ENCODE results near the gene C1orf210. TPM values are rescaled to one million over a fixed set of nuclear protein-coding genes. Genes with fewer than 3 reads are reported as not detected.

The C1orf210 gene
- total and polyA plus RNA-seq, 2 of the 4 experiments (the other 2 are of a cell fraction), result not detected

DNA sequence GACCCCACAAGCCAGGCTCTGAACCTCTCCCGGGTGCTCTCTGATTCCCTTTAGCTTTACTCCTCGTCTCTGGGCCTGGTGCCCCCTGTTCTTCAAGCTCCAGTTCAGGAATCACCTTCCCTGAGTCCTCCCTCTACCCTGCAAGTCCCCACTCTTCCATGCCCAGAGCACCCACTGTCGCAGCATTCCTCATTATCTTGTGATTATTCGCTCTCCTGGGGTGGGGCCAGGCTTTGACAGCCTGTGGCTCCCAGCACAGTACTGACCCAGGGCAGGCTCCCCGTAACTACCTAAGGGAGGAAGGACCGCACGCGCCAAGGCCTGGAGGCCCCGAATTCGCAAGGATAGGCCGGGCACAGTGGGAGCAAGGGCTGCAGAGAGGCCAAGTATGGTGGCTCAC lies 734 bp upstream of the C1orf210 start:
- no peak overlapping the region for H2BK15ac ChIP-seq (ENCODE audit: low read depth, low read length)
- H4K91ac ChIP-seq (ENCODE audit: insufficient read depth, low read depth, low read length), result no peak overlapping the region
- no peak overlapping the region for H3K4ac ChIP-seq (ENCODE audit: low read depth, low read length)
- no peaks in the 10 kb centered on the region for H3K9me1 ChIP-seq (ENCODE audit: insufficient read depth, low read length)
- ATAC-seq (ENCODE audit: low read depth) (no peak), DNase-seq (no peak)
- no peak overlapping the region for H2BK5ac ChIP-seq (ENCODE audit: low read depth, low read length, poor library complexity, severe bottlenecking)
- H3K18ac ChIP-seq (ENCODE audit: low read depth, low read length), result no peak overlapping the region
- no peak overlapping the region for H4K5ac ChIP-seq (ENCODE audit: low read depth, low read length)
- BruUV-seq (replicated peaks), result no TSS peak
- H3K36me3 ChIP-seq (ENCODE audit: control insufficient read depth, insufficient read depth, low read length), result no peaks in the 10 kb centered on the region
- intact Hi-C loops (cut with micrococcal nuclease) (no loop called here), dilution Hi-C loops (cut with HindIII; ENCODE audit: low sequenced_read_pairs, unreplicated experiment) (no loop called here), in situ Hi-C loops (cut with MboI; ENCODE audit: low sequenced_read_pairs) (no loop called here)
- ChIA-PET POLR2A (ENCODE audit: unreplicated experiment) (no interaction called here), CTCF (no interaction called here)
- H3K4me2 ChIP-seq (ENCODE audit: low read depth, low read length), result no peak overlapping the region
- no peak overlapping the region for H2BK120ac ChIP-seq (ENCODE audit: low read depth, low read length)
- H3K27ac ChIP-seq (ENCODE audit: insufficient read depth, low read length), result no peak overlapping the region
- H4K20me1 ChIP-seq (ENCODE audit: insufficient read depth, low read length), result no peaks in the 10 kb centered on the region
- H2AK5ac ChIP-seq (ENCODE audit: low read depth, low read length), result no peak overlapping the region
- H3K4me3 ChIP-seq (ENCODE audit: insufficient read depth, low read depth, low read length), result no peak overlapping the region
- no peak overlapping the region for H2AK9ac ChIP-seq (replicated peaks; ENCODE audit: low read depth, low read length, poor library complexity)
- TF ChIP-seq, protein P1, sequence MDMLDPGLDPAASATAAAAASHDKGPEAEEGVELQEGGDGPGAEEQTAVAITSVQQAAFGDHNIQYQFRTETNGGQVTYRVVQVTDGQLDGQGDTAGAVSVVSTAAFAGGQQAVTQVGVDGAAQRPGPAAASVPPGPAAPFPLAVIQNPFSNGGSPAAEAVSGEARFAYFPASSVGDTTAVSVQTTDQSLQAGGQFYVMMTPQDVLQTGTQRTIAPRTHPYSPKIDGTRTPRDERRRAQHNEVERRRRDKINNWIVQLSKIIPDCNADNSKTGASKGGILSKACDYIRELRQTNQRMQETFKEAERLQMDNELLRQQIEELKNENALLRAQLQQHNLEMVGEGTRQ (IDR thresholded peaks at IDR 0.05; ENCODE audit: low read depth, low read length), result no peak
- TF ChIP-seq RFX5 (IDR thresholded peaks at IDR 0.05; ENCODE audit: low read depth, low read length), result no peak
- TF ChIP-seq MAZ (IDR thresholded peaks at IDR 0.05; ENCODE audit: borderline replicate concordance, low read depth, low read length), result no peak
- TF ChIP-seq RAD21 (IDR thresholded peaks at IDR 0.05; ENCODE audit: low read length), result no peak
- no peak for TF ChIP-seq POLR2A (IDR thresholded peaks at IDR 0.05; ENCODE audit: low read depth, low read length)
- TF ChIP-seq MXI1 (IDR thresholded peaks at IDR 0.05; ENCODE audit: borderline replicate concordance, low read depth, low read length), result no peak
- TF ChIP-seq CEBPB (IDR thresholded peaks at IDR 0.05; ENCODE audit: low read depth, low read length), result no peak
- H2AFZ ChIP-seq (replicated peaks; ENCODE audit: low read length, poor library complexity), result no peak overlapping the region
- peaks cover 29% of the 10 kb centered on the region for H3K27me3 ChIP-seq (ENCODE audit: control insufficient read depth, insufficient read depth, low read length)
- no peak overlapping the region for H3K23ac ChIP-seq (ENCODE audit: low read depth, low read length)
- H3K9me3 ChIP-seq (ENCODE audit: control insufficient read depth, insufficient read depth, low read length), result no peaks in the 10 kb centered on the region
- WGBS, 2 experiments (ENCODE audit: extremely low coverage in 2 of 2, insufficient read length in 1 of 2), result 87% methylated on average over 6 of the region's 11 CpGs; no CpG with 5 or more reads in 1 of the 2 experiments
- no peak overlapping the region for H3K14ac ChIP-seq (replicated peaks; ENCODE audit: low read depth, low read length)
- no peaks in the 10 kb centered on the region for H3K79me1 ChIP-seq (ENCODE audit: low read depth in 1 of 2, low read length in 2 of 2)
- no peak overlapping the region for H2BK20ac ChIP-seq (ENCODE audit: low read depth, low read length)
- no peak overlapping the region for H4K8ac ChIP-seq (ENCODE audit: low read depth in 2 of 2, low read length in 2 of 2)
- no peak overlapping the region for H3K9ac ChIP-seq (ENCODE audit: low read depth, low read length)
- H3K4me1 ChIP-seq (ENCODE audit: control insufficient read depth, insufficient read depth, low read length), result no peaks in the 10 kb centered on the region
- no peak overlapping the region for H3K56ac ChIP-seq (ENCODE audit: extremely low read depth, insufficient read depth, low read length)
